ENCODE measurements around the gene ANGPT4.

GRCh38 chr20:946826-947225 is 30.7 kb upstream of the ANGPT4 start:
- TF ChIP-seq SNAPC2 (CRISPR knock-in tag; IDR thresholded peaks at IDR 0.05) (no peak), ZNF713 (CRISPR knock-in tag; IDR thresholded peaks at IDR 0.05) (no peak), BRD4 (CRISPR knock-in tag; IDR thresholded peaks at IDR 0.05) (no peak), CEBPZ (IDR thresholded peaks at IDR 0.05; ENCODE audit: low read length) (no peak), NFIC (IDR thresholded peaks at IDR 0.05; ENCODE audit: low read length) (no peak), ZZZ3 (CRISPR knock-in tag; IDR thresholded peaks at IDR 0.05; ENCODE audit: borderline replicate concordance) (no peak)
- TF ChIP-seq, protein P1, sequence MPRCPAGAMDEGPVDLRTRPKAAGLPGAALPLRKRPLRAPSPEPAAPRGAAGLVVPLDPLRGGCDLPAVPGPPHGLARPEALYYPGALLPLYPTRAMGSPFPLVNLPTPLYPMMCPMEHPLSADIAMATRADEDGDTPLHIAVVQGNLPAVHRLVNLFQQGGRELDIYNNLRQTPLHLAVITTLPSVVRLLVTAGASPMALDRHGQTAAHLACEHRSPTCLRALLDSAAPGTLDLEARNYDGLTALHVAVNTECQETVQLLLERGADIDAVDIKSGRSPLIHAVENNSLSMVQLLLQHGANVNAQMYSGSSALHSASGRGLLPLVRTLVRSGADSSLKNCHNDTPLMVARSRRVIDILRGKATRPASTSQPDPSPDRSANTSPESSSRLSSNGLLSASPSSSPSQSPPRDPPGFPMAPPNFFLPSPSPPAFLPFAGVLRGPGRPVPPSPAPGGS (CRISPR knock-in tag; IDR thresholded peaks at IDR 0.05) = no peak
- TF ChIP-seq, protein P2, sequence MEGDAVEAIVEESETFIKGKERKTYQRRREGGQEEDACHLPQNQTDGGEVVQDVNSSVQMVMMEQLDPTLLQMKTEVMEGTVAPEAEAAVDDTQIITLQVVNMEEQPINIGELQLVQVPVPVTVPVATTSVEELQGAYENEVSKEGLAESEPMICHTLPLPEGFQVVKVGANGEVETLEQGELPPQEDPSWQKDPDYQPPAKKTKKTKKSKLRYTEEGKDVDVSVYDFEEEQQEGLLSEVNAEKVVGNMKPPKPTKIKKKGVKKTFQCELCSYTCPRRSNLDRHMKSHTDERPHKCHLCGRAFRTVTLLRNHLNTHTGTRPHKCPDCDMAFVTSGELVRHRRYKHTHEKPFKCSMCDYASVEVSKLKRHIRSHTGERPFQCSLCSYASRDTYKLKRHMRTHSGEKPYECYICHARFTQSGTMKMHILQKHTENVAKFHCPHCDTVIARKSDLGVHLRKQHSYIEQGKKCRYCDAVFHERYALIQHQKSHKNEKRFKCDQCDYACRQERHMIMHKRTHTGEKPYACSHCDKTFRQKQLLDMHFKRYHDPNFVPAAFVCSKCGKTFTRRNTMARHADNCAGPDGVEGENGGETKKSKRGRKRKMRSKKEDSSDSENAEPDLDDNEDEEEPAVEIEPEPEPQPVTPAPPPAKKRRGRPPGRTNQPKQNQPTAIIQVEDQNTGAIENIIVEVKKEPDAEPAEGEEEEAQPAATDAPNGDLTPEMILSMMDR (CRISPR knock-in tag; IDR thresholded peaks at IDR 0.05) = no peak
- TF ChIP-seq, protein P3, sequence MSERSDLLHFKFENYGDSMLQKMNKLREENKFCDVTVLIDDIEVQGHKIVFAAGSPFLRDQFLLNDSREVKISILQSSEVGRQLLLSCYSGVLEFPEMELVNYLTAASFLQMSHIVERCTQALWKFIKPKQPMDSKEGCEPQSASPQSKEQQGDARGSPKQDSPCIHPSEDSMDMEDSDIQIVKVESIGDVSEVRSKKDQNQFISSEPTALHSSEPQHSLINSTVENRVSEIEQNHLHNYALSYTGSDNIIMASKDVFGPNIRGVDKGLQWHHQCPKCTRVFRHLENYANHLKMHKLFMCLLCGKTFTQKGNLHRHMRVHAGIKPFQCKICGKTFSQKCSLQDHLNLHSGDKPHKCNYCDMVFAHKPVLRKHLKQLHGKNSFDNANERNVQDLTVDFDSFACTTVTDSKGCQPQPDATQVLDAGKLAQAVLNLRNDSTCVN (CRISPR knock-in tag; IDR thresholded peaks at IDR 0.05; ENCODE audit: borderline replicate concordance) = no peak
